WTC11 (cell line): ENCODE measurements around the gene SMDT1. TPM values are rescaled to one million over a fixed set of nuclear protein-coding genes. Genes with fewer than 3 reads are reported as not detected.

Source experiments
- ATAC-seq: fragments of 200-7000 bp; cut with Tn5 transposase; 2 replicates; pipeline ENCODE4 v1.10.0; 2021; ENCODE audit warnings: mild to moderate bottlenecking, moderate library complexity
- CTCF ChIA-PET: fragments of 300-600 bp; sonication (Branson Sonifier 250); formaldehyde crosslinking; loops from one replicate; lab custom pipeline; 2021; ENCODE audit warnings: antibody characterized with exemption; lab: Charles Lee
- POLR2A ChIA-PET: fragments of 350-600 bp; sonication (Branson Sonifier 250); formaldehyde crosslinking; loops from one replicate; lab custom pipeline; 2021; ENCODE audit warnings: antibody characterized with exemption; lab: Charles Lee
- DNase-seq: peaks from one replicate; pipeline ENCODE4 v3.0.0; 2021; ENCODE audit warnings: low spot score
- H3K27ac Mint-ChIP-seq: 2 replicates; pipeline ENCODE4 v1.8.0; 2021; ENCODE audit warnings: mixed read lengths
- H3K27me3 Mint-ChIP-seq: 2 replicates; pipeline ENCODE4 v1.8.0; 2021; ENCODE audit warnings: low read depth, mild to moderate bottlenecking, moderate library complexity, mixed read lengths
- H3K36me3 Mint-ChIP-seq: 2 replicates; pipeline ENCODE4 v1.8.0; 2021; ENCODE audit warnings: mixed read lengths
- H3K4me1 Mint-ChIP-seq: 2 replicates; pipeline ENCODE4 v1.8.0; 2022; ENCODE audit warnings: mixed read lengths
- H3K4me3 Mint-ChIP-seq: 2 replicates; pipeline ENCODE4 v1.8.0; 2021; ENCODE audit warnings: mild to moderate bottlenecking, moderate library complexity, mixed read lengths
- H3K9me3 Mint-ChIP-seq: 2 replicates; pipeline ENCODE4 v1.8.0; 2021; ENCODE audit warnings: mixed read lengths
- CREM ChIP-seq: sonication (generic); formaldehyde crosslinking; IDR thresholded peaks from 2 replicates; pipeline ENCODE4 v1.8.1; 2022; ENCODE audit warnings: mild to moderate bottlenecking, missing genetic modification reagents, moderate library complexity
- ETV6 ChIP-seq: sonication (generic); formaldehyde crosslinking; IDR thresholded peaks from 2 replicates; pipeline ENCODE4 v1.8.1; 2022; ENCODE audit warnings: mild to moderate bottlenecking, missing genetic modification reagents
- GABPB1 ChIP-seq: sonication (generic); formaldehyde crosslinking; IDR thresholded peaks from 2 replicates; pipeline ENCODE4 v1.8.1; 2023; ENCODE audit warnings: mild to moderate bottlenecking, missing genetic modification reagents
- GRHL2 ChIP-seq: fragments of 250-450 bp; sonication (Bioruptor Pico); IDR thresholded peaks from 2 replicates; pipeline ENCODE4 v1.8.0; 2022; ENCODE audit warnings: mild to moderate bottlenecking, moderate library complexity; ENCODE audit not compliant: insufficient replicate concordance, severe bottlenecking
- GTF2I ChIP-seq: fragments of 250-450 bp; sonication (Bioruptor Pico); conservative IDR thresholded peaks from 2 replicates; pipeline ENCODE4 v1.4.0; 2021; ENCODE audit warnings: mild to moderate bottlenecking
- HMGA2 ChIP-seq: fragments of 250-450 bp; sonication (Bioruptor Pico); IDR thresholded peaks from 2 replicates; pipeline ENCODE4 v1.4.0; 2021; ENCODE audit warnings: mild to moderate bottlenecking, moderate library complexity
- JAZF1 ChIP-seq: fragments of 250-450 bp; sonication (Bioruptor Pico); IDR thresholded peaks from 2 replicates; pipeline ENCODE4 v1.9.0; 2021; ENCODE audit warnings: moderate library complexity, mild to moderate bottlenecking, inconsistent platforms
- SMAD4 ChIP-seq: sonication (generic); formaldehyde crosslinking; IDR thresholded peaks from 2 replicates; pipeline ENCODE4 v1.8.0; 2022; ENCODE audit warnings: mild to moderate bottlenecking, missing genetic modification reagents
- SP1 ChIP-seq: sonication (generic); formaldehyde crosslinking; conservative IDR thresholded peaks from 2 replicates; pipeline ENCODE4 v1.8.1; 2022; ENCODE audit warnings: missing genetic modification reagents
- TCF7 ChIP-seq: sonication (generic); formaldehyde crosslinking; IDR thresholded peaks from 2 replicates; pipeline ENCODE4 v1.8.0; 2022; ENCODE audit warnings: mild to moderate bottlenecking, low read depth, missing genetic modification reagents, moderate library complexity
- ZNF263 ChIP-seq: sonication (generic); formaldehyde crosslinking; IDR thresholded peaks from 2 replicates; pipeline ENCODE4 v1.8.1; 2022; ENCODE audit warnings: low read depth, mild to moderate bottlenecking, moderate library complexity, missing genetic modification reagents
- ZNF671 ChIP-seq: fragments of 250-450 bp; sonication (Bioruptor Pico); IDR thresholded peaks from 2 replicates; pipeline ENCODE4 v1.8.0; 2021; ENCODE audit warnings: mild to moderate bottlenecking
- total RNA-seq: library from RNA; stranded (reverse); gene quantifications from 3 replicates; pipeline ENCODE4 v1.2.3, GENCODE V29; 2021
- TF ChIP-seq, protein P1 (sequence below): sonication (generic); formaldehyde crosslinking; IDR thresholded peaks from 2 replicates; pipeline ENCODE4 v1.8.1; 2022; ENCODE audit warnings: low read depth, mild to moderate bottlenecking, moderate library complexity, missing genetic modification reagents, borderline replicate concordance
- TF ChIP-seq, protein P2 (sequence below): fragments of 250-450 bp; sonication (Bioruptor Pico); IDR thresholded peaks from 2 replicates; pipeline ENCODE4 v1.9.0; 2021; ENCODE audit warnings: moderate library complexity, mild to moderate bottlenecking, inconsistent platforms, borderline replicate concordance
- TF ChIP-seq, protein P3 (sequence below): fragments of 250-450 bp; sonication (Bioruptor Pico); conservative IDR thresholded peaks from 2 replicates; pipeline ENCODE4 v1.9.0; 2021; ENCODE audit warnings: mild to moderate bottlenecking
- TF ChIP-seq, protein P4 (sequence below): fragments of 250-450 bp; sonication (Bioruptor Pico); IDR thresholded peaks from 2 replicates; pipeline ENCODE4 v1.9.0; 2021; ENCODE audit warnings: mild to moderate bottlenecking
- TF ChIP-seq, protein P5 (sequence below): sonication (generic); formaldehyde crosslinking; IDR thresholded peaks from 2 replicates; pipeline ENCODE4 v1.8.0; 2022; ENCODE audit warnings: missing genetic modification reagents
- TF ChIP-seq, protein P6 (sequence below): sonication (generic); formaldehyde crosslinking; IDR thresholded peaks from 2 replicates; pipeline ENCODE4 v1.8.1; 2022; ENCODE audit warnings: missing genetic modification reagents, borderline replicate concordance
- TF ChIP-seq, protein P7 (sequence below): sonication (generic); formaldehyde crosslinking; IDR thresholded peaks from 2 replicates; pipeline ENCODE4 v1.8.1; 2022; ENCODE audit warnings: low read depth, missing genetic modification reagents, borderline replicate concordance
- TF ChIP-seq, protein P8 (sequence below): fragments of 250-450 bp; sonication (Bioruptor Pico); IDR thresholded peaks from 2 replicates; pipeline ENCODE4 v1.8.0; 2021; ENCODE audit warnings: mild to moderate bottlenecking
- TF ChIP-seq, protein P9 (sequence below): sonication (generic); formaldehyde crosslinking; IDR thresholded peaks from 2 replicates; pipeline ENCODE4 v1.8.0; 2022; ENCODE audit warnings: mild to moderate bottlenecking, missing genetic modification reagents

The SMDT1 gene
- total RNA-seq, 1 experiment from 2014 or later = 39.9 TPM

DNA sequence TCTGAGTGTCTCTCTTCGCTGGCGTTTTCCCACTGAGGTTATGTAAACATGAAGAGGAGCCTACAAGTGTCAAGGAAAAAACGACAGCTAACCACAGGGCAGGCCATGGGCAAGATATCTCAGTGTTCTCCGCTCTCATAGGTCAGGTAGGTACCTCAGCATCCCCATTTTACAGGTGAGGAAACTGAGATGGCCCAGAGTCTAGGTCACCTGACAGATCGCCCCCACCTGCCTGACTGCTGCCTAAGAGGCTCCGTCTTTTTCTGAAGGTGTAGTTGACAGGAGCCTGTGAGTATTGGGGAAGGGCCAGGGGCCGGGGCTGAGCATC is 11.9 kb downstream of the SMDT1 start (continued):
- TF ChIP-seq, protein P1, sequence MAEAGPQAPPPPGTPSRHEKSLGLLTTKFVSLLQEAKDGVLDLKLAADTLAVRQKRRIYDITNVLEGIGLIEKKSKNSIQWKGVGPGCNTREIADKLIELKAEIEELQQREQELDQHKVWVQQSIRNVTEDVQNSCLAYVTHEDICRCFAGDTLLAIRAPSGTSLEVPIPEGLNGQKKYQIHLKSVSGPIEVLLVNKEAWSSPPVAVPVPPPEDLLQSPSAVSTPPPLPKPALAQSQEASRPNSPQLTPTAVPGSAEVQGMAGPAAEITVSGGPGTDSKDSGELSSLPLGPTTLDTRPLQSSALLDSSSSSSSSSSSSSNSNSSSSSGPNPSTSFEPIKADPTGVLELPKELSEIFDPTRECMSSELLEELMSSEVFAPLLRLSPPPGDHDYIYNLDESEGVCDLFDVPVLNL (CRISPR knock-in tag) = no peak
- TF ChIP-seq, protein P2, sequence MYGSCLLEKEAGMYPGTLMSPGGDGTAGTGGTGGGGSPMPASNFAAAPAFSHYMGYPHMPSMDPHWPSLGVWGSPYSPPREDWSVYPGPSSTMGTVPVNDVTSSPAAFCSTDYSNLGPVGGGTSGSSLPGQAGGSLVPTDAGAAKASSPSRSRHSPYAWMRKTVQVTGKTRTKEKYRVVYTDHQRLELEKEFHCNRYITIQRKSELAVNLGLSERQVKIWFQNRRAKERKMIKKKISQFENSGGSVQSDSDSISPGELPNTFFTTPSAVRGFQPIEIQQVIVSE (CRISPR knock-in tag) = no peak
- no peak for TF ChIP-seq HMGA2 (CRISPR knock-in tag)
- no peak for TF ChIP-seq TCF7 (CRISPR knock-in tag)
- peak; percentile 69; the same call in 1 of the 2 replicates for TF ChIP-seq GTF2I (CRISPR knock-in tag)
- TF ChIP-seq SP1 (CRISPR knock-in tag) = no peak

DNA sequence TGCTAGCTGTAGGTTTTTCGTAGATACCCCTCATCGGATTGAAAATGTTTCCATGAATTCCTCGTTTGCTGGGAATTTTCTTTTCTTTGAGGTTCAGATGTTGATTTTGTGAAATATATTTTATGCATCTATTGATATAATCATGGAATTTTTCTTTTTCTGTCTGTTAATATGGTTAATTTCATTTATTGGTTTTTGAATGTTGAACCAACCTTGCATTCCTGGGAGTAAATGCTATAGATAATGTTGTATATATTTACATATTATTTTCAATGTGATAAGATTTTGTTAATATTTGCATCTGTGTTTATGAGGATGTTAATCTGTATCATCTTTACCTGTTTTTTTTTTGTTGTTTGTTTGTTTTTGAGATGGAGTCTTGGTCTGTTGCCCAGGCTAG is 21.7 kb downstream of the SMDT1 start:
- H3K27me3 Mint-ChIP-seq = peaks cover 25% of the 10 kb centered on the region
- H3K4me1 Mint-ChIP-seq = no peaks in the 10 kb centered on the region
- no peak overlapping the region for H3K27ac Mint-ChIP-seq
- POLR2A ChIA-PET = no interaction called here
- no peak for ATAC-seq
- CTCF ChIA-PET = interaction anchor here (1.2 kb wide), 1 partner anchor 12 kb away, joined by 3 read pairs; no protein-coding TSS in a partner anchor
- H3K9me3 Mint-ChIP-seq = peaks cover 47% of the 10 kb centered on the region
- DNase-seq = no peak
- H3K4me3 Mint-ChIP-seq = no peak overlapping the region
- H3K36me3 Mint-ChIP-seq = peaks cover 34% of the 10 kb centered on the region
- TF ChIP-seq JAZF1 (CRISPR knock-in tag) = no peak
- TF ChIP-seq, protein P3, sequence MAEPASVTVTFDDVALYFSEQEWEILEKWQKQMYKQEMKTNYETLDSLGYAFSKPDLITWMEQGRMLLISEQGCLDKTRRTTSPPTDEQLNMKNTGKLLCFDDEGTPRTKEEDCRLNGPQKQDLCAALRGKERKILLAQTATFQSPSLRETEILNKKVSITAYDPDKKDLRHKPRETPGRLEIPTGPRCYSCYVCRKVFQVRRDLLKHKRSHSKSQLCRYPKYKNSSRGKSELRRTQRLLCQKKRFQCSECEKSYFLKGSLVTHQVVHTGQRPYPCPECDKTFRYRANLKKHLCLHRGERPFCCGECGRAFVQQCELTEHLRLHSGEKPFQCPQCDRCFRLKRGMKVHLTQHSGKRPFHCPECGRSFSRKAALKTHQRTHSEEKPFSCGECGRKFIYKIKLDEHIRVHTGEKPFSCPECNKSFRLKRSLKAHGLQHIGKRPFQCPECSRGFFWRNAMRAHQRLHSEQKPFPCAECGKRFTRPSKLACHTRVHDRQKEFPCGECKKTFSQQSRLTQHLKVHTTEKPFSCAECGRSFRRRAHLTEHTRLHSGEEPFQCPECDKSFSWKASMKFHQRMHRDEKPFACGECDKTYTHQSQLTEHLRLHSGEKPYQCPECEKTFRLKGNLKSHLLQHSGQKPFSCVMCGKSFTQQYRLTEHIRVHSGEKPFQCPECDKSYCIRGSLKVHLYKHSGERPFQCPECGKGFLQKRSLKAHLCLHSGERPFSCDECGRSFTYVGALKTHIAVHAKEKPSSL = no peak
- TF ChIP-seq, protein P4, sequence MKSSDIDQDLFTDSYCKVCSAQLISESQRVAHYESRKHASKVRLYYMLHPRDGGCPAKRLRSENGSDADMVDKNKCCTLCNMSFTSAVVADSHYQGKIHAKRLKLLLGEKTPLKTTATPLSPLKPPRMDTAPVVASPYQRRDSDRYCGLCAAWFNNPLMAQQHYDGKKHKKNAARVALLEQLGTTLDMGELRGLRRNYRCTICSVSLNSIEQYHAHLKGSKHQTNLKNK (CRISPR knock-in tag) = no peak
- no peak for TF ChIP-seq GTF2I (CRISPR knock-in tag)
- TF ChIP-seq GABPB1 (CRISPR knock-in tag) = no peak
- no peak for TF ChIP-seq CREM (CRISPR knock-in tag)
- TF ChIP-seq, protein P5, sequence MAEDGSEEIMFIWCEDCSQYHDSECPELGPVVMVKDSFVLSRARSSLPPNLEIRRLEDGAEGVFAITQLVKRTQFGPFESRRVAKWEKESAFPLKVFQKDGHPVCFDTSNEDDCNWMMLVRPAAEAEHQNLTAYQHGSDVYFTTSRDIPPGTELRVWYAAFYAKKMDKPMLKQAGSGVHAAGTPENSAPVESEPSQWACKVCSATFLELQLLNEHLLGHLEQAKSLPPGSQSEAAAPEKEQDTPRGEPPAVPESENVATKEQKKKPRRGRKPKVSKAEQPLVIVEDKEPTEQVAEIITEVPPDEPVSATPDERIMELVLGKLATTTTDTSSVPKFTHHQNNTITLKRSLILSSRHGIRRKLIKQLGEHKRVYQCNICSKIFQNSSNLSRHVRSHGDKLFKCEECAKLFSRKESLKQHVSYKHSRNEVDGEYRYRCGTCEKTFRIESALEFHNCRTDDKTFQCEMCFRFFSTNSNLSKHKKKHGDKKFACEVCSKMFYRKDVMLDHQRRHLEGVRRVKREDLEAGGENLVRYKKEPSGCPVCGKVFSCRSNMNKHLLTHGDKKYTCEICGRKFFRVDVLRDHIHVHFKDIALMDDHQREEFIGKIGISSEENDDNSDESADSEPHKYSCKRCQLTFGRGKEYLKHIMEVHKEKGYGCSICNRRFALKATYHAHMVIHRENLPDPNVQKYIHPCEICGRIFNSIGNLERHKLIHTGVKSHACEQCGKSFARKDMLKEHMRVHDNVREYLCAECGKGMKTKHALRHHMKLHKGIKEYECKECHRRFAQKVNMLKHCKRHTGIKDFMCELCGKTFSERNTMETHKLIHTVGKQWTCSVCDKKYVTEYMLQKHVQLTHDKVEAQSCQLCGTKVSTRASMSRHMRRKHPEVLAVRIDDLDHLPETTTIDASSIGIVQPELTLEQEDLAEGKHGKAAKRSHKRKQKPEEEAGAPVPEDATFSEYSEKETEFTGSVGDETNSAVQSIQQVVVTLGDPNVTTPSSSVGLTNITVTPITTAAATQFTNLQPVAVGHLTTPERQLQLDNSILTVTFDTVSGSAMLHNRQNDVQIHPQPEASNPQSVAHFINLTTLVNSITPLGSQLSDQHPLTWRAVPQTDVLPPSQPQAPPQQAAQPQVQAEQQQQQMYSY = no peak
- TF ChIP-seq GRHL2 (CRISPR knock-in tag) = no peak
- TF ChIP-seq, protein P6, sequence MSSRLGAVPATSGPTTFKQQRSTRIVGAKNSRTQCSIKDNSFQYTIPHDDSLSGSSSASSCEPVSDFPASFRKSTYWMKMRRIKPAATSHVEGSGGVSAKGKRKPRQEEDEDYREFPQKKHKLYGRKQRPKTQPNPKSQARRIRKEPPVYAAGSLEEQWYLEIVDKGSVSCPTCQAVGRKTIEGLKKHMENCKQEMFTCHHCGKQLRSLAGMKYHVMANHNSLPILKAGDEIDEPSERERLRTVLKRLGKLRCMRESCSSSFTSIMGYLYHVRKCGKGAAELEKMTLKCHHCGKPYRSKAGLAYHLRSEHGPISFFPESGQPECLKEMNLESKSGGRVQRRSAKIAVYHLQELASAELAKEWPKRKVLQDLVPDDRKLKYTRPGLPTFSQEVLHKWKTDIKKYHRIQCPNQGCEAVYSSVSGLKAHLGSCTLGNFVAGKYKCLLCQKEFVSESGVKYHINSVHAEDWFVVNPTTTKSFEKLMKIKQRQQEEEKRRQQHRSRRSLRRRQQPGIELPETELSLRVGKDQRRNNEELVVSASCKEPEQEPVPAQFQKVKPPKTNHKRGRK = no peak
- TF ChIP-seq, protein P7, sequence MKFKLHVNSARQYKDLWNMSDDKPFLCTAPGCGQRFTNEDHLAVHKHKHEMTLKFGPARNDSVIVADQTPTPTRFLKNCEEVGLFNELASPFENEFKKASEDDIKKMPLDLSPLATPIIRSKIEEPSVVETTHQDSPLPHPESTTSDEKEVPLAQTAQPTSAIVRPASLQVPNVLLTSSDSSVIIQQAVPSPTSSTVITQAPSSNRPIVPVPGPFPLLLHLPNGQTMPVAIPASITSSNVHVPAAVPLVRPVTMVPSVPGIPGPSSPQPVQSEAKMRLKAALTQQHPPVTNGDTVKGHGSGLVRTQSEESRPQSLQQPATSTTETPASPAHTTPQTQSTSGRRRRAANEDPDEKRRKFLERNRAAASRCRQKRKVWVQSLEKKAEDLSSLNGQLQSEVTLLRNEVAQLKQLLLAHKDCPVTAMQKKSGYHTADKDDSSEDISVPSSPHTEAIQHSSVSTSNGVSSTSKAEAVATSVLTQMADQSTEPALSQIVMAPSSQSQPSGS (CRISPR knock-in tag) = no peak
- no peak for TF ChIP-seq ETV6 (CRISPR knock-in tag)
- TF ChIP-seq SMAD4 (CRISPR knock-in tag) = no peak
- TF ChIP-seq, protein P2 (CRISPR knock-in tag) = no peak
- TF ChIP-seq, protein P8, sequence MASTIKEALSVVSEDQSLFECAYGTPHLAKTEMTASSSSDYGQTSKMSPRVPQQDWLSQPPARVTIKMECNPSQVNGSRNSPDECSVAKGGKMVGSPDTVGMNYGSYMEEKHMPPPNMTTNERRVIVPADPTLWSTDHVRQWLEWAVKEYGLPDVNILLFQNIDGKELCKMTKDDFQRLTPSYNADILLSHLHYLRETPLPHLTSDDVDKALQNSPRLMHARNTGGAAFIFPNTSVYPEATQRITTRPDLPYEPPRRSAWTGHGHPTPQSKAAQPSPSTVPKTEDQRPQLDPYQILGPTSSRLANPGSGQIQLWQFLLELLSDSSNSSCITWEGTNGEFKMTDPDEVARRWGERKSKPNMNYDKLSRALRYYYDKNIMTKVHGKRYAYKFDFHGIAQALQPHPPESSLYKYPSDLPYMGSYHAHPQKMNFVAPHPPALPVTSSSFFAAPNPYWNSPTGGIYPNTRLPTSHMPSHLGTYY (CRISPR knock-in tag) = no peak
- TF ChIP-seq ZNF263 = no peak
- TF ChIP-seq, protein P9, sequence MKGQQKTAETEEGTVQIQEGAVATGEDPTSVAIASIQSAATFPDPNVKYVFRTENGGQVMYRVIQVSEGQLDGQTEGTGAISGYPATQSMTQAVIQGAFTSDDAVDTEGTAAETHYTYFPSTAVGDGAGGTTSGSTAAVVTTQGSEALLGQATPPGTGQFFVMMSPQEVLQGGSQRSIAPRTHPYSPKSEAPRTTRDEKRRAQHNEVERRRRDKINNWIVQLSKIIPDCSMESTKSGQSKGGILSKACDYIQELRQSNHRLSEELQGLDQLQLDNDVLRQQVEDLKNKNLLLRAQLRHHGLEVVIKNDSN (CRISPR knock-in tag) = no peak
- no peak for TF ChIP-seq ZNF671 (CRISPR knock-in tag)
